ENCODE results near the gene NRN1. TPM values are rescaled to one million over a fixed set of nuclear protein-coding genes. Genes with fewer than 3 reads are reported as not detected.

The NRN1 gene
- total and polyA plus RNA-seq, 8 donors, result 0.60 to 4.3 (median 1.6) TPM

- FAIRE-seq (no peak), DNase-seq (peak; percentile 70 to 86 (median 81)), ATAC-seq (peak; percentile 92 to 95 (median 94))
- Histone ChIP-seq H3K9me3 (no peaks in the 10 kb centered on the region), H3K27me3 (peaks cover 10 to 44% (median 22%) of the 10 kb centered on the region in 4 donors), H3K4me1 (peaks cover 0 to 9% (median 0%) of the 10 kb centered on the region in 3 donors), H3K4me3 (peak overlapping the region; percentile 11 to 48 (median 32)), H3K36me3 (no peaks in the 10 kb centered on the region), H3K27ac (peak overlapping the region in 2 of 4 donors; percentile 40 to 46)
- 3% methylated on average over 53 to 62 of the region's 62 CpGs for WGBS, 2 donors
- no peak for TF ChIP-seq CTCF (IDR thresholded peaks at IDR 0.05)
- intact Hi-C loops (cut with DNase I), result no loop called here
Measured at GRCh38 chr6:6008648-6009421, 2.1 kb upstream of the NRN1 start.

GRCh38 chr6:6008089-6008647 is 1.4 kb upstream of the NRN1 start:
- H3K4me1 ChIP-seq, result peaks cover 0 to 11% (median 0%) of the 10 kb centered on the region in 3 donors
- peaks cover 10 to 46% (median 23%) of the 10 kb centered on the region in 4 donors for H3K27me3 ChIP-seq
- 4 to 5% methylated on average over 18 of the region's 18 CpGs for WGBS, 2 donors
- H3K4me3 ChIP-seq, result peak overlapping the region; percentile 11 to 48 (median 32)
- intact Hi-C loops (cut with DNase I), result no loop called here
- no peaks in the 10 kb centered on the region for H3K9me3 ChIP-seq
- ATAC-seq (peak in 3 of 4 donors; percentile 4 to 20 (median 6)), FAIRE-seq (no peak), DNase-seq (no peak)
- TF ChIP-seq CTCF (IDR thresholded peaks at IDR 0.05), result no peak
- peak overlapping the region in 1 of 4 donors; percentile 46 for H3K27ac ChIP-seq
- H3K36me3 ChIP-seq, result no peaks in the 10 kb centered on the region

DNA sequence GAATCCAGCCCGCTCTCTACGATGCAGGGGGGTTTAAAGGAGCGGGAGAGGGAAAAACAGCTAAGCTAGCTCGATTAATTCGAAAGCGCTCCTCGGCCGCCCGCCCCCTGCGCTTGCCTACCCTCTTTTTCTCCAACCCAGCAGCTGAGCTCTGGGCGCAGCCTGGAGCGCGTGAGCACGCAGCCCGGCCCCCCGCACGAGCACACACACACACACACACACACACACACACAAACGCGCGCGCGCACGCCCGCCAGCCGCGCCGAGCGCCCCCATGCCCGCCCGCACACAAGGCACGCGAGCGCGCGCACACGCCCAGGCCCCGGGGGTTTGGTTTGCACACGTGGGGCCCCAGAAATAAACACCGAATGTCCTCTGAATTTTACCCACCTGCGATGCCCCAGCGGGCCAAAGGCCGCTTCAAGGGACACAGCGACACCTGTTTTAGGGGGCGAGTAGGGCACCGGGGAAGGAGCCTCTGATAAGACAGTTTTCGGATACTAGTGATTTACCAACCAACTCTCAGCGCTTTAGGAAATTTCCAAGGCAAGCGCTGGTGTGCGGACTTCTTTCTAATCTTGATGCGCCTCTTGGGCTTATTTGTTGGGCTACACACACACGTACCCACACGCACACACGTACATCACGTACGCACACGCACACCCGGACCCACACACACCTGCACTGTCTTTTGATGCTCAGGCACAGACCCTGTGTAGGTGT is 802 bp upstream of the NRN1 start:
- FAIRE-seq (no peak), DNase-seq (peak in 2 of 6 donors; percentile 58), ATAC-seq (peak in 1 of 4 donors; percentile 4)
- Histone ChIP-seq H3K4me3 (peak overlapping the region in 2 of 4 donors; percentile 43 to 48), H3K4me1 (peaks cover 0 to 12% (median 0%) of the 10 kb centered on the region in 3 donors), H3K36me3 (no peaks in the 10 kb centered on the region), H3K27me3 (peaks cover 10 to 50% (median 25%) of the 10 kb centered on the region in 4 donors), H3K9me3 (no peaks in the 10 kb centered on the region), H3K27ac (no peak overlapping the region)
- intact Hi-C loops (cut with DNase I), result no loop called here
- 4 to 6% methylated on average over 50 to 57 of the region's 57 CpGs for WGBS, 2 donors
- no peak for TF ChIP-seq CTCF (IDR thresholded peaks at IDR 0.05)

- no peak for DNase-seq
- FAIRE-seq, result no peak
- no peak for TF ChIP-seq CTCF (IDR thresholded peaks at IDR 0.05)
- H3K36me3 ChIP-seq, result no peaks in the 10 kb centered on the region
- 7% methylated on average over 10 of the region's 10 CpGs for WGBS, 2 donors
- peaks cover 10 to 65% (median 28%) of the 10 kb centered on the region in 4 donors for H3K27me3 ChIP-seq
- peaks cover 0 to 12% (median 0%) of the 10 kb centered on the region in 3 donors for H3K4me1 ChIP-seq
- peak overlapping the region in 1 of 4 donors; percentile 0 for H3K4me3 ChIP-seq
- H3K27ac ChIP-seq, result no peak overlapping the region
- ATAC-seq, result no peak
- H3K9me3 ChIP-seq, result no peaks in the 10 kb centered on the region
- intact Hi-C loops (cut with DNase I), result no loop called here
Measured at GRCh38 chr6:6006006-6006427, 708 bp downstream of the NRN1 start.
